GM18951 (cell line): ENCODE results near the gene GARRE1.
"Not testable (repeated sequence)": the region's sequence is repeated elsewhere in the genome, so short reads cannot be mapped to it uniquely, and the experiment has no call there.

Experiments used
- POLR2A ChIP-seq: IDR thresholded peaks from 4 replicates; pipeline ENCODE4 v1.6.1; 2011; ENCODE audit warnings: mild to moderate bottlenecking; ENCODE audit not compliant: insufficient read length, insufficient read depth; ENCODE audit errors: extremely low read depth
- in situ Hi-C: fragments of 300-500 bp; cut with MboI; formaldehyde crosslinking; loops from one replicate; pipeline ENCODE4 v1.12.0; 2022; ENCODE audit warnings: low sequenced_read_pairs, mixed read lengths, inconsistent platforms; ENCODE audit not compliant: unreplicated experiment

Gene GARRE1

DNA sequence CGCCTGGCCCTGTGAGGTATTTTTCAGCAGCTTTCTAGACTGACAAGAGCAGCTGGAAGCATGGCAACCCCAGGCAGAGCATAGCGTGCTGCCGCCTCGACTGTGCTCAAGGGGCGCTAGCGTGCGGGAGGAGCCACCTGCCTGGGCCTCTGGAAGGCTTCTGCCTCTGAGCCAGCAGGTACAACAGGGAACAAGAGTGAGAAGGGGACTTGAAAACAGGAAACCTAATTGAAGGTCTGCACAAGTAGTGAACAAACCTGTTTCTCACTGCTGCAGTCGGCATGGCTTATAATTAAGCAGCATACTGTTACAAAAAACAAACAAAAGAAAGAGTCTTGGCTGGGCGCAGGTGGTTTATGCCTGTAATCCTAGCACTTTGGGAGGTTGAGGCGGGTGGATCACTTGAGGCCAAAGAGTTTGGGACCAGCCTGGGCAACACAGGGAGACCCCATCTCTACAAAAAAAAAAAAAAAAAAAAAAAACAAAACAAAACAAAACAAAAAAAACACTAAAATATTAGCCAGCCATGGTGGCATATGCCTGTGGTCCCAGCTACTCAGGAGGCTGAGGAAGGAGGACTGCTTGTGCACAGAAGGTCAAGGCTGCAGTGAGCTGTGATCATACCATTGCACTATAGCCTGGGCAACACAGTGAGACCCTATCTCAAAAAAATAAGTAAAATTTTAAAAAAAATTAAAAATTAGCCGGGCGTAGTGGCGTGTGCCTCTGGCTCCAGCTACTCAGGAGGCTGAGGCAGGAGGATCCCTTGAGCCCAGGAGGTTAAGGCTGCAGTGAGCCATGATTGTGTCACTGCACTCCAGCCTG lies 12.6 kb upstream of the GARRE1 start:
- in situ Hi-C loops, result no loop called here
- no peak for TF ChIP-seq POLR2A

- in situ Hi-C loops, result not testable (repeated sequence)
These were observed 11.0 kb upstream of the GARRE1 start for GRCh38 chr19:34243138-34243875.

DNA sequence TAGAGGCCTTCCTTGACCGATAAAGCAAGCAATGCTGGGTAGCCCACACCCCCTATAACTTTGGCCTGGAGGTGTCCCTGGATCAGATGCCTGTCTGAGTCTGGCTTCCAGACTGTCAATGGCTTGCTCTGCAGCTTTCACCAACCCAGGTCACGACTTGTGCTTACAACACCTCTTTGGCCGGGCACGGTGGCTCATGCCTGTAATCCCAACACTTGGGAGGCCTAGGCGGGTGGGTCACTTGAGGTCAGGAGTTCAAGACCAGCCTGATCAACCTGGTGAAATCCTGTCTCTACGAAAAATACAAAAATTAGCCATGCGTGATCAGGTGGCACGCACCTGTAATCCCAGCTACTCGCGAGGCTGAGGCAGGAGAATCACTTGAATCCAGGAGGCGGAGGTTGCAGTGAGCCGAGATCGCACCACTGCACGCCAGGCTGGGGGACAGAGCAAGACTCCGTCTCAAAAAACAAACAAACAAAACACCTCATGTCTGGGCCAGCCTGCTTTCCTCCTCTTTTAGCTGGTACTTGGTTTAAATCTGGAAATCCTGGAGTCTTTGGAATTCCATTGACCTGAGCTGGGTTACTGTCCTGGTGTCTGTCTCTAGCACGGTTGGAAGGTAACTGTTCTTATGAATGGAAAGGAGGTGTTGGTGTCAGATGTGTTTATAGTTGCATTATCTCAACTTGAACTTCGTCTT lies 10.3 kb upstream of the GARRE1 start:
- in situ Hi-C loops, result no loop called here
- no peak for TF ChIP-seq POLR2A

- TF ChIP-seq POLR2A, result no peak
- in situ Hi-C loops, result no loop called here
These were observed 9.6 kb upstream of the GARRE1 start for GRCh38 chr19:34244611-34245299.

DNA sequence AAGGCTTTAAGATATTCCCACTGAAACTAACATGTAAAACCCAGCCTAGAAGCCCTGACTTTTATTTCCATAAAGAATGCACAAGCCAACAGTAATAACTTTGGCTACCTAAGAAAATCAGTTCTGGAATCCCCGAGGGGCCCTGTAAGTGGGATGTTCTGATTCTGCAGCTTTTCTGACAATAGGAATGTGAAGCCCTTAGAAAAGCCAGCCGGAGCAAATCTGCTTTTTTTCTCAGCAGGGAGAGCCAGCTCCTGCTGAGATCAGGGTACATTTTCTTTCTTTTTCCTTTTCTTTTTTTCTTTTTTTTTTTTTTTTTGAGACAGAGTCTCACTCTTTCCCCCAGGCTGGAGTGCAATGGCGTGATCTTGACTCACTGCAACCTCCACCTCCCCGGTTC lies 8.0 kb upstream of the GARRE1 start:
- TF ChIP-seq POLR2A, result no peak
- in situ Hi-C loops, result no loop called here

- TF ChIP-seq POLR2A, result no peak
These were observed 5.4 kb upstream of the GARRE1 start for GRCh38 chr19:34248941-34249340.

DNA sequence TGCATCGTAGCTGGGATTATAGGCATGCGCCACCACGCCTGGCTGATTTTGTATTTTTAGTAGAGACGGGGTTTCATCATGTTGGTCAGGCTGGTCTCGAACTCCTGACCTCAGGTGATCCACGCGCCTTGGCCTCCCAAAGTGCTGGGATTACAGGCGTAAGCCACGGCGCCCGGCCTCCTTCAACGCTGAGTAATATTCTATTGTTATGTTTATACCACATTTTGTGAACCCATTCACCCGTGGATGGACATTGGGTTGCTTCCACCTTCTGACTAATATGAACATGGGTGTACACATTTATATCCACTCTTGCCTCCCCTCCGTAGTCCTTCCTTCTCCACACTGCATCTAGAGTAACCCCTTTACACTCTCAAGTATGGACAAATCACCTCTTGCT lies 1.2 kb upstream of the GARRE1 start:
- in situ Hi-C loops, result not testable (repeated sequence)

More at GRCh38 chr19:34248941-34249340, 5.4 kb upstream of the GARRE1 start:
- in situ Hi-C loops, result no loop called here

DNA sequence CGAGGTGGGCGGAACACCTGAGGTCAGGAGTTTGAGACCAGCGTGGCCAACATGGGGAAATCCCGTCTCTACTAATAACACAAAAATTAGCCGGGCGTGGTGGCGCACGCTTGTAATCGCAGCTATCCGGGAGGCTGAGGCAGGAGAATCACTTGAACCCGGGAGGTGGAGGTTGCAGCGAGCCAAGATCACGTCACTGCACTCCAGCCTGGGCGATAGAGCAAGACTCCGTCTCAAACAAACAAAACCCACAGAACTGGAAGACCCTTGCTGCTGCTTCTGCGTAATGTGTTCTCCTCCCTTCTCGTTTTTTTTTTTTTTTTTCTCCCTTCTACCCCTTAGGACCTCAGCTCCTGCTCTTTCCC lies 691 bp upstream of the GARRE1 start:
- in situ Hi-C loops, result not testable (repeated sequence)

DNA sequence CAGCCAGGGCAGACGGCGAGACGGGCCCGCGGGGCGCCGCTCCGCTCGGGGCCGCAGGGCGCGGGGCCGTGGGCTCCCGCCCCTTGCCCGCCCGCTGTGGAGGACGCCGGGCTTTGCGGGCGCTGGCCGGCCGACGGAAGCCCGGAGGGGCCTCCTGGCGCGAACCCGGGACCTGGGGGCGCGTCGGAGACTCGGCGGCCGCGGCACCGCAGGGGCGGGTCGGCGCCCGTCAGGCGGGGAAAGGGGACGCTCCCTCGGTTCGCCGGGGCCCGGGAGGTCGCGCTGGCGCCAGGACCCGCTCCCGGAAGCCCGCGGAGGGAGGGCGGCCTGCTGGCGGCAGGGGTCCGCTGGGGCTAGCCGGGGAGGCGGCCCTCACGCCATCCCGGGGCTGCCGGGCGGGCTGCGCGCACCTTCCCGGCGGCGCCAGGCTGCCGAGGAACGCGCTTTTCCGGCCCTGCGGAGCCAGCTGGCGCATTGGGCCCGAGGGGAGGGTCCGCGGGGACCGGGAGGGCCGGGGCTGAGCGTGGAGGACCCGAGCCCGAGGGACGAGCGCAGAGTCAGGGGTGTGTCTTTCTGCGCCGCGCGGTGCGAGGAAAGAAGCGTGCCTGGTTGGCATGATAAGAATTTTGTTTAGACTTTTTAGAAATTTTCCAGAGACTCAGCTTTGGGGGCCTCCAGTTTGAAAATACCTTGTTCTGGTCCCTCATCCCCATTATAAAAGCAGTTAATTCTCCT lies 511 bp downstream of the GARRE1 start:
- in situ Hi-C loops, result no loop called here
- TF ChIP-seq POLR2A, result no peak

GRCh38 chr19:34255546-34255945 lies 1.2 kb downstream of the GARRE1 start:
- no peak for TF ChIP-seq POLR2A
- in situ Hi-C loops, result no loop called here

GRCh38 chr19:34256835-34257558 lies 2.6 kb downstream of the GARRE1 start:
- TF ChIP-seq POLR2A, result no peak
- in situ Hi-C loops, result no loop called here

DNA sequence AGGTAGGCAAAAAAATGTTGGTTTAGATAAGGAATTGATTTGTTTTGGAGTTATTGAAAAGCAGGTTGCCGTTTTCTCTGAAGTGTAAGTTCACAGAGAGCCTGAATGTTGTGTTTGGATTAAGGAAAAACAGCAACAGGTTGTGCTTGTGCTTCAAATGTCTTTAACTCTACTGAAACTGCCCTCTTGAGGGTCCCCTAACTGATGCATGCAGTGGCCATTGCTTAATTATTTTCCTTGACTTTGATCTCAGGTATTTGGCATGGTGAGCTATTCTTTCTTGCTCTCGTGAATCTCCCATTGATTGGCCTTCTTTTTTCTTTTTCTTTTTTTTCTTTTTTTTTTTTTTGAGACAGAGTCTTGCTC lies 3.2 kb downstream of the GARRE1 start:
- in situ Hi-C loops, result no loop called here
- no peak for TF ChIP-seq POLR2A

DNA sequence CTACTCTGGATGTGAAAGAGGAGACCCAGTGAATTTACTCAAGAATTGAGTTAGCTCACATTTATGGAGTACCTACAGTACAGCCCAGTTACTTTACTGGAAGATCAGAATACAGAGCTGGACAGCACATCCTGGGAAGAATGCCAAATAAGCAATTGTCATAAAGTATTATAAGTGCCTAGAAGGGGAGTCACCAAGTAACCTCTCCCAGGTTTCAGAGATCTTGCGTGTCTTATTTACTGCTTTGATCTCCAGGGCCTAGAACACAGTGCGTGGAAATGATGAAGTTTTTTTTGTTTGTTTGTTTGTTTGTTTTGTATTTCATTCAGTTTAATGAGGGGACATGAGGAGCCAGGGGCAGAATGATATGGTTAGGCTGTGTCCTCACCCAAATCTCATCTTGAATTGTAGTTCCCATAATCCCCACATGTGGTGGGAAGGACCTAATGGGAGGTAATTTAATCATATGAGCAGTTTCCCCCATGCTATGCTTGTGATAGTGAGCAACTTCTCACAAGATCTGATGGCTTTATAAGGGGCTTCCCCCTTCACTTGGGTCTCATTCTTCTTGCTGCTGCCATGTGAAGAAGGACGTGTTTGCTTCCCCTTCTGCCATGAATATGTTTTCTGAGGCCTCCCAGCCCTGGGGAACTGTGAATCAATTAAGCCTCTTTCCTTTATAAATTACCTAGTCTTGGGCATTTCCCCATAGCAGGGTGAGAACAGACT lies 5.2 kb downstream of the GARRE1 start:
- in situ Hi-C loops, result no loop called here

More for the DNA sequence above, 5.2 kb downstream of the GARRE1 start:
- TF ChIP-seq POLR2A, result no peak
